HG03442 (cell line): Measurements from ENCODE around the gene FOXJ3.

Source experiments
- ATAC-seq: cut with Tn5 transposase; IDR thresholded peaks from one replicate; pipeline ENCODE4 v1.9.1; 2021; ENCODE audit warnings: mild to moderate bottlenecking, moderate library complexity; ENCODE audit not compliant: unreplicated experiment

FOXJ3 gene

DNA sequence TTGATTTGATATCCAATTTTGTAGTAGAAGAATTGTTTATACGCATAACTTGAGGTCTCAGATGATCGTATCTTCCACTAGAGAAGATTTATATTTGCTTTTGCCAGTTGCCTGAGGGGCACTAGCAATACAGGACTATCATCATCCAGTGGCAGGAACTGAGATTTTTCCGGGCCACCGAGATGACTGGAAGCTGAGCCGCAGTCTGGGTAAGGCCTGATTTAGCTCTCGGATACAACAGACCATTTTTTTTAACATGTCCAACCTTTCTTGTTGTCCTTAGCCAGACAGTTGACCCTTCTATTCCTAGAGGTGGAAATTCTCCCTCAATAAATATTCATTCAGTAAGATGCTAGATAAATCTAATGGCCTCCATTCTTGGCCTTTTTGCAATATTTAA, 207.3 kb downstream of the FOXJ3 start:
- no peak for ATAC-seq
